HepG2 (cell line): Measurements from ENCODE around the gene TLR9.

Source experiments
- ATF7 ChIP-seq, 2 experiments: fragments of 450-650 bp in 1 of 2; sonication (generic) in 1 of 2; formaldehyde crosslinking in 1 of 2; IDR thresholded peaks; 2 replicates each; pipeline versions ENCODE4 v1.4.0 to v1.6.1; 2016 to 2020; ENCODE audit warnings: antibody characterized with exemption in 1 of 2, mild to moderate bottlenecking in 1 of 2, missing genetic modification reagents in 1 of 2
- EZH2 ChIP-seq: conservative IDR thresholded peaks from 2 replicates; pipeline ENCODE4 v1.6.1; 2012; ENCODE audit warnings: mild to moderate bottlenecking, low read depth, low read length, moderate library complexity
- HBP1 ChIP-seq: IDR thresholded peaks from 2 replicates; pipeline ENCODE4 v1.6.1; 2016; ENCODE audit warnings: low read depth, control low read depth
- POLR2AphosphoS2 ChIP-seq: IDR thresholded peaks from 2 replicates; pipeline ENCODE4 v1.6.1; 2011; ENCODE audit warnings: low read depth, low read length, improper control_type of control experiment
- PRDM10 ChIP-seq: sonication (generic); formaldehyde crosslinking; IDR thresholded peaks from 2 replicates; pipeline ENCODE4 v1.4.0; 2020; ENCODE audit warnings: low read depth, missing genetic modification reagents
- TAF1 ChIP-seq: sonication (generic); formaldehyde crosslinking; IDR thresholded peaks from 2 replicates; pipeline ENCODE4 v1.4.0; 2020; ENCODE audit warnings: missing genetic modification reagents
- ZNF780A ChIP-seq: sonication (generic); formaldehyde crosslinking; IDR thresholded peaks from 2 replicates; pipeline ENCODE4 v1.8.0; 2022; ENCODE audit warnings: mild to moderate bottlenecking, missing genetic modification reagents, moderate library complexity
- ZSCAN30 ChIP-seq: sonication (generic); formaldehyde crosslinking; IDR thresholded peaks from 2 replicates; pipeline ENCODE4 v1.5.0; 2020; ENCODE audit warnings: mild to moderate bottlenecking, missing genetic modification reagents

- TF ChIP-seq ZNF780A (CRISPR knock-in tag) (no peak), ZSCAN30 (CRISPR knock-in tag) (no peak), POLR2AphosphoS2 (no peak), PRDM10 (CRISPR knock-in tag) (no peak), HBP1 (no peak), ATF7 (IDR thresholded peaks at IDR 0.05) (no peak), ATF7 (CRISPR knock-in tag; IDR thresholded peaks at IDR 0.05) (no peak), TAF1 (no peak), EZH2 (no peak)
Observed at GRCh38 chr3:52233968-52234367, 8.5 kb upstream of the TLR9 start.
